Neural cell (in vitro differentiated cells): Measurements from ENCODE around the gene SLC15A4. TPM values are rescaled to one million over a fixed set of nuclear protein-coding genes. Genes with fewer than 3 reads are reported as not detected.

ENCODE experiments used
- H2AFZ ChIP-seq: fragments of 200-600, 300-800 bp; sonication (generic), shearing (Covaris generic); 2 replicates; pipeline ENCODE4 v1.6.0; 2014; ENCODE audit warnings: low read depth, mild to moderate bottlenecking, antibody characterized with exemption, low read length, moderate library complexity
- H3F3A ChIP-seq: fragments of 200-600 bp; shearing (Covaris generic); 2 replicates; pipeline ENCODE4 v1.6.1; 2016; ENCODE audit warnings: mild to moderate bottlenecking, moderate library complexity, mixed read lengths, antibody characterized with exemption, low read length; ENCODE audit not compliant: insufficient read depth, poor library complexity, severe bottlenecking
- H3K27ac ChIP-seq: fragments of 200-600, 300-800 bp; sonication (generic), shearing (Covaris generic); 2 replicates; pipeline ENCODE4 v1.5.1; 2014; ENCODE audit warnings: mild to moderate bottlenecking, low read length, moderate library complexity
- H3K27me3 ChIP-seq: fragments of 300-800, 200-600 bp; sonication (generic), shearing (Covaris generic); 2 replicates; pipeline ENCODE4 v1.6.0; 2014; ENCODE audit warnings: mild to moderate bottlenecking, low read depth, low read length, moderate library complexity; ENCODE audit not compliant: insufficient read depth
- H3K36me3 ChIP-seq: fragments of 300-800, 200-600 bp; sonication (generic), shearing (Covaris generic); 2 replicates; pipeline ENCODE4 v1.5.1; 2014; ENCODE audit warnings: mild to moderate bottlenecking, antibody characterized with exemption, low read length, moderate library complexity; ENCODE audit not compliant: insufficient read depth
- H3K4me2 ChIP-seq: fragments of 300-800, 200-600 bp; sonication (generic), shearing (Covaris generic); 2 replicates; pipeline ENCODE4 v1.6.0; 2014; ENCODE audit warnings: mild to moderate bottlenecking, low read length
- H3K4me3 ChIP-seq: fragments of 300-800, 200-600 bp; sonication (generic), shearing (Covaris generic); 2 replicates; pipeline ENCODE4 v1.5.1; 2014; ENCODE audit warnings: mild to moderate bottlenecking, low read length, moderate library complexity
- H3K79me2 ChIP-seq: fragments of 200-600 bp; shearing (Covaris generic); replicated peaks from 2 replicates; pipeline ENCODE4 v1.6.0; 2014; ENCODE audit warnings: mild to moderate bottlenecking, low read length, moderate library complexity; ENCODE audit not compliant: insufficient read depth
- H3K9ac ChIP-seq: fragments of 300-800, 200-600 bp; sonication (generic), shearing (Covaris generic); 2 replicates; pipeline ENCODE4 v1.6.1; 2016; ENCODE audit warnings: mild to moderate bottlenecking, low read length, mixed read lengths
- H3K9me2 ChIP-seq: fragments of 200-600 bp; shearing (Covaris generic); 2 replicates; pipeline ENCODE4 v1.6.1; 2016; ENCODE audit warnings: mild to moderate bottlenecking, low read length, mixed read lengths; ENCODE audit not compliant: insufficient read depth
- H3K9me3 ChIP-seq: fragments of 200-600, 300-800 bp; sonication (generic), shearing (Covaris generic); 2 replicates; pipeline ENCODE4 v1.6.1; 2016; ENCODE audit warnings: mild to moderate bottlenecking, mixed run types, low read length, moderate library complexity, mixed read lengths
- H4K20me1 ChIP-seq: fragments of 200-600 bp; shearing (Covaris generic); 2 replicates; pipeline ENCODE4 v1.6.1; 2016; ENCODE audit warnings: mild to moderate bottlenecking, mixed run types; ENCODE audit not compliant: insufficient read depth
- CTCF ChIP-seq: fragments of 450-650 bp; IDR thresholded peaks from 2 replicates; pipeline ENCODE4 v1.5.1; 2014; ENCODE audit warnings: antibody characterized with exemption, mild to moderate bottlenecking, moderate library complexity; ENCODE audit not compliant: poor library complexity, severe bottlenecking
- EP300 ChIP-seq: fragments of 450-650 bp; conservative IDR thresholded peaks from 2 replicates; pipeline ENCODE4 v1.6.1; 2014; ENCODE audit warnings: antibody characterized with exemption, mild to moderate bottlenecking, moderate library complexity; ENCODE audit not compliant: poor library complexity, severe bottlenecking
- EZH2 ChIP-seq: fragments of 200-600, 300-800 bp; shearing (Covaris generic), sonication (generic); IDR thresholded peaks from 2 replicates; pipeline ENCODE4 v1.6.1; 2014; ENCODE audit warnings: antibody characterized with exemption, low read length, borderline replicate concordance, mild to moderate bottlenecking; ENCODE audit not compliant: insufficient read depth, poor library complexity, severe bottlenecking
- MXI1 ChIP-seq: fragments of 450-650 bp; conservative IDR thresholded peaks from 2 replicates; pipeline ENCODE4 v1.6.1; 2014; ENCODE audit warnings: antibody characterized with exemption, mild to moderate bottlenecking; ENCODE audit not compliant: poor library complexity, severe bottlenecking
- POLR2AphosphoS5 ChIP-seq: IDR thresholded peaks from 2 replicates; pipeline ENCODE4 v1.6.1; 2012
- RAD21 ChIP-seq: fragments of 450-650 bp; conservative IDR thresholded peaks from 2 replicates; pipeline ENCODE4 v1.6.1; 2014; ENCODE audit warnings: antibody characterized with exemption, mild to moderate bottlenecking, moderate library complexity
- SMC3 ChIP-seq: fragments of 450-650 bp; conservative IDR thresholded peaks from 2 replicates; pipeline ENCODE4 v1.6.1; 2014; ENCODE audit warnings: antibody characterized with exemption, mild to moderate bottlenecking, moderate library complexity; ENCODE audit not compliant: poor library complexity
- TAF1 ChIP-seq: IDR thresholded peaks from 2 replicates; pipeline ENCODE4 v1.6.1; 2012; ENCODE audit warnings: low read depth
- polyA plus RNA-seq: library from polyadenylated mRNA; depleted of rRNA; stranded (reverse); fragments of >200 nt; gene quantifications from 2 replicates; pipeline ENCODE4 v1.2.3, GENCODE V29; 2014
- TF ChIP-seq, protein P1 (sequence below): IDR thresholded peaks from 2 replicates; pipeline ENCODE4 v1.6.1; 2012; ENCODE audit warnings: borderline replicate concordance

SLC15A4 gene
- polyA plus RNA-seq, 1 donor from 2014 or later: 34.7 TPM

DNA sequence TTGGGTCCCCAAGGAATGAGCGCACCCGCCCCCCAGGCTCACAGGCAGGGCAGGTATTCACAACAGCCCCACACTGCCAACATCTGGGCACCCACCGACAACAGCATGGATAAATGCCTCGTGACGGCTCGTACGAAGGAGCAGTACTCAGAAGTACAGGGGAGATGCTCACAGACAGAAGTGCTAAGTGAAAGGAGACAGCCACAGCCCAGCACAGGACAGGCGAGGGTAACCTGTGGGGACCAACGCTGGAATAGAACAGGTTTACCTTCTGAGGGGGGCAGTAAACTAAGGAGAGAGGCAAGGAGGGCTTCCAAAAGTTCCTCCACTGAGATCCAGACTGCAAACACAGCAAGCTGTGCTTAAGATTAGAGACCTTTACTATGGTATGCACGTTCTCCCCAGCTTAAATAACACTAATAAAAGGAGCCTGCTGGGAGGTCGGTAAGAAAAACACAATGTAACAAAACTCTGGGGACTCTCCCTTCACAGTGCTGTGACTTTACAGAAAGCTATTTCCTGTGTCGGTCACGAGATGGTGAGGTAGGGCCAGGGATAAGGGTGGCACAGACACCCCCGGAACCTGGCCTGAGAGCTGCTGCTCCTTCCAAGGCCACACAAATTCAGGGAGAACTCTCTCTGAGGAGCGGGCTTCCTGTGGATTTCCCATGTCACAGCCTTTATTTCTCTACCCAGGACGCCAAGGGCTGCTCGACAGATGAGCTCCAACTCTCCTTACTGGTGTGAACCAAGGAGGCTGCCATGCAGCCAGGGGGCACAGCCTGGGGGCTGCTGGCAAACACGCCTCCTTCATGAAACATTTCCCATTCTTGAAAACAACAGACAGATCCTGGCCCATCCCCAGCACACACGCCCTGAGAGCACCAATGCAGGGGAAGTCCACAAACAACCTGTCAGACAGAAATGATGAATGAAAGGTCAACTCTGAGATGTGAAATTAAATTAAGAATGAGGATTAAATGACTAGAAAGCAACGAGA, 26.3 kb downstream of the SLC15A4 start:
- Histone ChIP-seq H3F3A (no peaks in the 10 kb centered on the region), H2AFZ (no peak overlapping the region), H3K79me2 (no peaks in the 10 kb centered on the region), H3K4me2 (no peak overlapping the region), H3K9me2 (no peaks in the 10 kb centered on the region), H3K27me3 (no peaks in the 10 kb centered on the region), H3K4me3 (no peak overlapping the region), H3K9me3 (no peaks in the 10 kb centered on the region), H4K20me1 (no peaks in the 10 kb centered on the region), H3K9ac (no peak overlapping the region), H3K27ac (no peak overlapping the region), H3K36me3 (peaks cover 13% of the 10 kb centered on the region)
- TF ChIP-seq CTCF (no peak), TAF1 (no peak), POLR2AphosphoS5 (no peak), EP300 (no peak), EZH2 (no peak), SMC3 (no peak), RAD21 (no peak), MXI1 (no peak)
- TF ChIP-seq, protein P1, sequence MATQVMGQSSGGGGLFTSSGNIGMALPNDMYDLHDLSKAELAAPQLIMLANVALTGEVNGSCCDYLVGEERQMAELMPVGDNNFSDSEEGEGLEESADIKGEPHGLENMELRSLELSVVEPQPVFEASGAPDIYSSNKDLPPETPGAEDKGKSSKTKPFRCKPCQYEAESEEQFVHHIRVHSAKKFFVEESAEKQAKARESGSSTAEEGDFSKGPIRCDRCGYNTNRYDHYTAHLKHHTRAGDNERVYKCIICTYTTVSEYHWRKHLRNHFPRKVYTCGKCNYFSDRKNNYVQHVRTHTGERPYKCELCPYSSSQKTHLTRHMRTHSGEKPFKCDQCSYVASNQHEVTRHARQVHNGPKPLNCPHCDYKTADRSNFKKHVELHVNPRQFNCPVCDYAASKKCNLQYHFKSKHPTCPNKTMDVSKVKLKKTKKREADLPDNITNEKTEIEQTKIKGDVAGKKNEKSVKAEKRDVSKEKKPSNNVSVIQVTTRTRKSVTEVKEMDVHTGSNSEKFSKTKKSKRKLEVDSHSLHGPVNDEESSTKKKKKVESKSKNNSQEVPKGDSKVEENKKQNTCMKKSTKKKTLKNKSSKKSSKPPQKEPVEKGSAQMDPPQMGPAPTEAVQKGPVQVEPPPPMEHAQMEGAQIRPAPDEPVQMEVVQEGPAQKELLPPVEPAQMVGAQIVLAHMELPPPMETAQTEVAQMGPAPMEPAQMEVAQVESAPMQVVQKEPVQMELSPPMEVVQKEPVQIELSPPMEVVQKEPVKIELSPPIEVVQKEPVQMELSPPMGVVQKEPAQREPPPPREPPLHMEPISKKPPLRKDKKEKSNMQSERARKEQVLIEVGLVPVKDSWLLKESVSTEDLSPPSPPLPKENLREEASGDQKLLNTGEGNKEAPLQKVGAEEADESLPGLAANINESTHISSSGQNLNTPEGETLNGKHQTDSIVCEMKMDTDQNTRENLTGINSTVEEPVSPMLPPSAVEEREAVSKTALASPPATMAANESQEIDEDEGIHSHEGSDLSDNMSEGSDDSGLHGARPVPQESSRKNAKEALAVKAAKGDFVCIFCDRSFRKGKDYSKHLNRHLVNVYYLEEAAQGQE: no peak

GRCh38 chr12:128796439-128797118, 27.2 kb downstream of the SLC15A4 start:
- Histone ChIP-seq H2AFZ (no peak overlapping the region), H3K36me3 (peaks cover 13% of the 10 kb centered on the region), H3K27me3 (no peaks in the 10 kb centered on the region), H3F3A (no peaks in the 10 kb centered on the region), H3K9me2 (no peaks in the 10 kb centered on the region), H3K9ac (no peak overlapping the region), H3K27ac (no peak overlapping the region), H3K9me3 (no peaks in the 10 kb centered on the region), H4K20me1 (no peaks in the 10 kb centered on the region), H3K4me2 (no peak overlapping the region), H3K79me2 (no peaks in the 10 kb centered on the region), H3K4me3 (no peak overlapping the region)
- TF ChIP-seq EP300 (no peak), TAF1 (no peak), MXI1 (no peak), POLR2AphosphoS5 (no peak), EZH2 (no peak), SMC3 (no peak), CTCF (no peak), RAD21 (no peak)
- TF ChIP-seq, protein P1: no peak
